IMR-90 (cell line): ENCODE measurements around the gene MERTK. TPM values are rescaled to one million over a fixed set of nuclear protein-coding genes. Genes with fewer than 3 reads are reported as not detected.
A peak's percentile ranks its signal among the peaks of the same experiment; 100 is the strongest.

Experiments
- ATAC-seq: fragments of 200-7000 bp; cut with Tn5 transposase; 2 replicates; pipeline ENCODE4 v1.9.1; 2020; ENCODE audit warnings: low read depth, mild to moderate bottlenecking, moderate library complexity
- BruUV-seq: library from RNA; stranded (reverse); fragments of 400-500 nt; replicated peaks from 2 replicates; lab custom pipeline; 2021; lab: Mats Ljungman, UMichigan
- CTCF ChIA-PET: fragments of 300-600 bp; formaldehyde crosslinking; extraction: SDS; loops from one replicate; lab custom pipeline; 2021; ENCODE audit warnings: antibody characterized with exemption; lab: Yijun Ruan, JAX
- POLR2A ChIA-PET: fragments of 300-600 bp; sonication (Branson Sonifier 250); formaldehyde crosslinking; loops from one replicate; lab custom pipeline; 2022; ENCODE audit warnings: antibody characterized with exemption; ENCODE audit not compliant: unreplicated experiment; lab: Charles Lee
- DNase-seq: peaks from one replicate; pipeline ENCODE4 v3.0.0; 2013
- H2AFZ ChIP-seq: replicated peaks from 2 replicates; pipeline ENCODE3; 2013; ENCODE audit warnings: low read length, mild to moderate bottlenecking; ENCODE audit not compliant: poor library complexity
- H2AK5ac ChIP-seq: 2 replicates; pipeline ENCODE4 v1.6.1; 2013; ENCODE audit warnings: low read depth, low read length, inconsistent platforms
- H2AK9ac ChIP-seq: replicated peaks from 2 replicates; pipeline ENCODE3; 2013; ENCODE audit warnings: mild to moderate bottlenecking, low read depth, low read length, moderate library complexity; ENCODE audit not compliant: poor library complexity
- H2BK120ac ChIP-seq: 2 replicates; pipeline ENCODE4 v1.6.1; 2013; ENCODE audit warnings: low read depth, low read length, inconsistent platforms
- H2BK15ac ChIP-seq: 3 replicates; pipeline ENCODE4 v1.6.1; 2013; ENCODE audit warnings: low read depth, low read length, inconsistent platforms
- H2BK20ac ChIP-seq: 2 replicates; pipeline ENCODE4 v1.6.1; 2013; ENCODE audit warnings: low read depth, mild to moderate bottlenecking, inconsistent platforms, low read length, moderate library complexity
- H2BK5ac ChIP-seq: 2 replicates; pipeline ENCODE4 v1.6.1; 2013; ENCODE audit warnings: mild to moderate bottlenecking, low read depth, low read length, inconsistent platforms; ENCODE audit not compliant: poor library complexity, severe bottlenecking
- H3K14ac ChIP-seq: replicated peaks from 2 replicates; pipeline ENCODE4 v1.6.1; 2013; ENCODE audit warnings: low read depth, low read length, inconsistent platforms
- H3K18ac ChIP-seq: 2 replicates; pipeline ENCODE4 v1.6.1; 2013; ENCODE audit warnings: low read depth, low read length, control low read depth
- H3K23ac ChIP-seq: 2 replicates; pipeline ENCODE4 v1.6.1; 2013; ENCODE audit warnings: low read depth, low read length, inconsistent platforms
- H3K27ac ChIP-seq: 2 replicates; pipeline ENCODE4 v1.5.1; 2013; ENCODE audit warnings: mild to moderate bottlenecking, control low read depth, low read length; ENCODE audit not compliant: insufficient read depth
- H3K27me3 ChIP-seq: 2 replicates; pipeline ENCODE4 v1.6.1; 2013; ENCODE audit warnings: low read length; ENCODE audit not compliant: control insufficient read depth, insufficient read depth
- H3K36me3 ChIP-seq: 2 replicates; pipeline ENCODE4 v1.6.1; 2013; ENCODE audit warnings: low read length, mixed read lengths; ENCODE audit not compliant: control insufficient read depth, insufficient read depth
- H3K4ac ChIP-seq: 2 replicates; pipeline ENCODE4 v1.6.1; 2013; ENCODE audit warnings: low read depth, low read length, inconsistent platforms
- H3K4me1 ChIP-seq: 2 replicates; pipeline ENCODE4 v1.6.1; 2013; ENCODE audit warnings: low read length, mixed read lengths; ENCODE audit not compliant: control insufficient read depth, insufficient read depth
- H3K4me2 ChIP-seq: 2 replicates; pipeline ENCODE4 v1.6.1; 2013; ENCODE audit warnings: low read depth, mild to moderate bottlenecking, control low read depth, low read length, moderate library complexity
- H3K4me3 ChIP-seq: 2 replicates; pipeline ENCODE4 v1.5.1; 2013; ENCODE audit warnings: low read depth, mild to moderate bottlenecking, control low read depth, low read length, moderate library complexity; ENCODE audit not compliant: insufficient read depth
- H3K56ac ChIP-seq: 2 replicates; pipeline ENCODE4 v1.6.1; 2013; ENCODE audit warnings: low read length, inconsistent platforms; ENCODE audit not compliant: insufficient read depth; ENCODE audit errors: extremely low read depth
- H3K79me1 ChIP-seq, 2 experiments: 2 replicates each; pipeline ENCODE4 v1.6.1; 2013; ENCODE audit warnings: low read length in 2 of 2, inconsistent platforms in 1 of 2, low read depth in 1 of 2
- H3K9ac ChIP-seq: 2 replicates; pipeline ENCODE4 v1.6.1; 2013; ENCODE audit warnings: low read depth, low read length, control low read depth
- H3K9me1 ChIP-seq: 2 replicates; pipeline ENCODE4 v1.6.1; 2013; ENCODE audit warnings: low read length, inconsistent platforms; ENCODE audit not compliant: insufficient read depth
- H3K9me3 ChIP-seq: 2 replicates; pipeline ENCODE4 v1.6.1; 2013; ENCODE audit warnings: low read length; ENCODE audit not compliant: control insufficient read depth, insufficient read depth
- H4K20me1 ChIP-seq: 2 replicates; pipeline ENCODE4 v1.6.1; 2013; ENCODE audit warnings: low read length, inconsistent platforms; ENCODE audit not compliant: insufficient read depth
- H4K5ac ChIP-seq: 2 replicates; pipeline ENCODE4 v1.6.1; 2013; ENCODE audit warnings: mild to moderate bottlenecking, low read depth, low read length, control low read depth
- H4K8ac ChIP-seq, 2 experiments: 2 replicates each; pipeline ENCODE4 v1.6.1; 2013; ENCODE audit warnings: low read depth in 2 of 2, low read length in 2 of 2, control low read depth in 1 of 2, inconsistent platforms in 1 of 2
- H4K91ac ChIP-seq: 2 replicates; pipeline ENCODE4 v1.6.1; 2013; ENCODE audit warnings: low read depth, low read length, inconsistent platforms; ENCODE audit not compliant: insufficient read depth
- CEBPB ChIP-seq: IDR thresholded peaks from 2 replicates; pipeline ENCODE4 v1.6.1; 2012; ENCODE audit warnings: low read depth, low read length, improper control_type of control experiment
- CTCF ChIP-seq: conservative IDR thresholded peaks from 2 replicates; pipeline ENCODE4 v1.5.1; 2012; ENCODE audit warnings: mild to moderate bottlenecking, low read depth, low read length, improper control_type of control experiment
- MAFK ChIP-seq: IDR thresholded peaks from 2 replicates; pipeline ENCODE4 v1.6.1; 2012; ENCODE audit warnings: low read depth, low read length, improper control_type of control experiment
- RAD21 ChIP-seq: IDR thresholded peaks from 2 replicates; pipeline ENCODE4 v1.6.1; 2012; ENCODE audit warnings: low read length, improper control_type of control experiment
- WGBS, 2 experiments: methylation state at CpG; one replicate each; pipeline versions ENCODE4 v1.1.5 to v1.1.7; 2013; ENCODE audit warnings: missing lambda C conversion rate in 2 of 2; ENCODE audit not compliant: insufficient read length in 1 of 2; ENCODE audit errors: extremely low coverage in 2 of 2; 5-methylcytosine and 5-hydroxymethylcytosine counted together
- dilution Hi-C: fragments of 300-500 bp; cut with HindIII; formaldehyde crosslinking; loops from one replicate; pipeline ENCODE4 v1.14.3; 2018; ENCODE audit warnings: low sequenced_read_pairs; ENCODE audit not compliant: unreplicated experiment
- in situ Hi-C: fragments of 300-500 bp; cut with MboI; formaldehyde crosslinking; loops from 3 replicates; pipeline ENCODE4 v1.14.3; 2019; ENCODE audit warnings: low sequenced_read_pairs, inconsistent platforms, mixed read lengths
- intact Hi-C: fragments of 100-400 bp; cut with micrococcal nuclease; formaldehyde crosslinking; loops from 2 replicates; pipeline ENCODE4 v1.10.0; 2022
- polyA plus RNA-seq, 3 experiments: library from polyadenylated mRNA; depleted of rRNA; stranded (reverse); fragments of >200 nt; gene quantifications; 2 replicates each; pipeline ENCODE4 v1.2.3, GENCODE V29; 2012; ENCODE audit warnings: low replicate concordance in 1 of 3
- total RNA-seq: library from RNA; depleted of rRNA; stranded (reverse); fragments of >200 nt; gene quantifications from 2 replicates; pipeline ENCODE4 v1.2.3, GENCODE V29; 2012

Gene MERTK
- total and polyA plus RNA-seq, 2 of the 4 experiments (the other 2 are of a cell fraction), result 0.36 to 0.62 TPM

GRCh38 chr2:111898703-111899514, 502 bp downstream of the MERTK start (continued):
- TF ChIP-seq MAFK, result no peak

- peak; percentile 18; the same call in 1 of the 2 replicates for ATAC-seq
Observed at GRCh38 chr2:111900859-111901258, 2.5 kb downstream of the MERTK start.

More at GRCh38 chr2:111900859-111901258, 2.5 kb downstream of the MERTK start:
- ChIA-PET POLR2A (no interaction called here), CTCF (no interaction called here)
- Histone ChIP-seq H3K9ac (no peak overlapping the region), H2BK120ac (no peak overlapping the region), H4K5ac (no peak overlapping the region), H3K4me1 (peaks cover 4% of the 10 kb centered on the region), H3K14ac (no peak overlapping the region), H3K4ac (no peak overlapping the region), H4K91ac (no peak overlapping the region), H3K36me3 (no peaks in the 10 kb centered on the region), H3K4me3 (no peak overlapping the region), H3K27ac (no peak overlapping the region), H4K20me1 (no peaks in the 10 kb centered on the region), H2BK20ac (no peak overlapping the region), H3K27me3 (peaks cover 58% of the 10 kb centered on the region), H3K9me1 (peaks cover 3% of the 10 kb centered on the region; the same call in 1 of the 2 replicates), H3K4me2 (no peak overlapping the region), H2AFZ (no peak overlapping the region), H3K79me1 (no peaks in the 10 kb centered on the region), H2AK9ac (no peak overlapping the region), H3K56ac (no peak overlapping the region), H3K23ac (no peak overlapping the region), H3K18ac (no peak overlapping the region), H2AK5ac (no peak overlapping the region), H2BK5ac (no peak overlapping the region), H4K8ac (no peak overlapping the region), H3K9me3 (no peaks in the 10 kb centered on the region), H2BK15ac (no peak overlapping the region)
- in situ Hi-C loops (no loop called here), dilution Hi-C loops (no loop called here), intact Hi-C loops (no loop called here)
- TF ChIP-seq CTCF (peak; percentile 29; the same call in 1 of the 2 replicates), MAFK (no peak), RAD21 (peak; percentile 22; the same call in 1 of the 2 replicates), CEBPB (0 out of 2 replicates have a peak, but pooled peaks have one; percentile 8)
- BruUV-seq, result no TSS peak
- WGBS, 2 experiments, result no CpG with 5 or more reads among the region's 3 CpGs
- peak; percentile 38 for DNase-seq
